Psoas muscle (tissue), 8 donors: ENCODE measurements around the gene TMEM184A. TPM values are rescaled to one million over a fixed set of nuclear protein-coding genes. Genes with fewer than 3 reads are reported as not detected.

Source experiments
- ATAC-seq, 4 donors: fragments of 200-7000 bp; cut with Tn5 transposase; one replicate each; pipeline ENCODE4 v1.9.1; 2020; ENCODE audit warnings: moderate library complexity in 3 of 4, mild to moderate bottlenecking in 2 of 4
- DNase-seq, 2 donors: peaks; one replicate each; pipeline ENCODE4 v3.0.0-alpha.2; 2020
- H3K27ac ChIP-seq: fragments of 200-600 bp; one replicate; pipeline ENCODE4 v1.8.0; 2022
- H3K27me3 ChIP-seq, 3 donors: fragments of 200-600 bp in 1 of 3; one replicate each; pipeline versions ENCODE4 v1.6.1 to v1.8.0; 2013 to 2022; ENCODE audit warnings: low read length in 2 of 3, mild to moderate bottlenecking in 2 of 3, moderate library complexity in 1 of 3; ENCODE audit not compliant: insufficient read depth in 3 of 3
- H3K36me3 ChIP-seq, 2 donors: fragments of 200-600 bp in 1 of 2; one replicate each; pipeline versions ENCODE4 v1.6.1 to v1.8.0; 2013 to 2022; ENCODE audit warnings: low read depth in 1 of 2, mild to moderate bottlenecking in 1 of 2, moderate library complexity in 1 of 2; ENCODE audit not compliant: insufficient read depth in 1 of 2
- H3K4me1 ChIP-seq: fragments of 200-600 bp; one replicate; pipeline ENCODE4 v1.8.0; 2022
- H3K4me3 ChIP-seq: fragments of 200-600 bp; one replicate; pipeline ENCODE4 v1.8.0; 2022; ENCODE audit warnings: mild to moderate bottlenecking
- H3K9me3 ChIP-seq: fragments of 200-600 bp; one replicate; pipeline ENCODE4 v1.8.0; 2022
- CTCF ChIP-seq: fragments of 200-600 bp; IDR thresholded peaks from one replicate; pipeline ENCODE4 v1.8.0; 2022; ENCODE audit warnings: antibody characterized with exemption
- WGBS, 3 donors: extraction: QIAGEN DNeasy Blood & Tissue Kit; methylation state at CpG; one replicate each; pipeline versions ENCODE4 v1.1.6 to v1.1.7; 2013; 5-methylcytosine and 5-hydroxymethylcytosine counted together
- intact Hi-C, 2 donors: fragments of 100-400 bp; cut with DNase I; formaldehyde crosslinking; loops; one replicate each; pipeline versions ENCODE4 v1.11.0 to v1.14.2; 2022
- polyA plus RNA-seq, 3 donors: library from polyadenylated mRNA; stranded (reverse); fragments of 200-250 nt; gene quantifications; one replicate each; pipeline ENCODE4 v1.2.3, GENCODE V29; 2013
- total RNA-seq, 4 donors: library from RNA; stranded (reverse); fragmentation: NEBNext Ultra II Directional in 2 of 4; extraction: Animal tissue kit (Norgen Biotek cat#: 25700) in 2 of 4; gene quantifications; one replicate each; pipeline versions ENCODE4 v1.2.1 to v1.2.4, GENCODE V29; 2021 to 2023
- donor health status: healthy with polysubstance abuse.
- donor health status: DM: no; HTN: no; CAD: no; lungs with moderate emphysema.
- donor health status: Bipolar disorder and iron deficiency.
- donor health status: healthy.
- donor health status: DM: yes; HTN: yes; CAD: no.
- donor health status: DM: no; HTN: no; CAD: no.
- donor health status: DM: no; HTN: no; CAD: no.
- donor health status: DM: yes; HTN: yes; CAD: no.

The TMEM184A gene
- total and polyA plus RNA-seq, 7 donors: 0.40 to 6.0 (median 2.8) TPM

- Histone ChIP-seq H3K4me1 (peaks cover 26% of the 10 kb centered on the region), H3K36me3 (no peaks in the 10 kb centered on the region), H3K4me3 (no peak overlapping the region), H3K9me3 (no peaks in the 10 kb centered on the region), H3K27ac (peak overlapping the region; percentile 96), H3K27me3 (no peaks in the 10 kb centered on the region)
- ATAC-seq (no peak), DNase-seq (no peak)
- 84 to 88% (median 85%) methylated on average over 30 of the region's 30 CpGs for WGBS, 3 donors
- no peak for TF ChIP-seq CTCF
- intact Hi-C loops: no loop called here
Observed at GRCh38 chr7:1511444-1512422, 44.3 kb downstream of the TMEM184A start.

- intact Hi-C loops: no loop called here
- H3K36me3 ChIP-seq: no peaks in the 10 kb centered on the region
- no peak overlapping the region for H3K27ac ChIP-seq
- peaks cover 26% of the 10 kb centered on the region for H3K4me1 ChIP-seq
- DNase-seq (no peak), ATAC-seq (no peak)
- no peak overlapping the region for H3K4me3 ChIP-seq
- H3K27me3 ChIP-seq: no peaks in the 10 kb centered on the region
- WGBS, 3 donors: 62 to 67% (median 66%) methylated on average over 12 to 16 of the region's 16 CpGs
- TF ChIP-seq CTCF: no peak
- no peaks in the 10 kb centered on the region for H3K9me3 ChIP-seq
Observed at GRCh38 chr7:1510780-1511154, 45.2 kb downstream of the TMEM184A start.

DNA sequence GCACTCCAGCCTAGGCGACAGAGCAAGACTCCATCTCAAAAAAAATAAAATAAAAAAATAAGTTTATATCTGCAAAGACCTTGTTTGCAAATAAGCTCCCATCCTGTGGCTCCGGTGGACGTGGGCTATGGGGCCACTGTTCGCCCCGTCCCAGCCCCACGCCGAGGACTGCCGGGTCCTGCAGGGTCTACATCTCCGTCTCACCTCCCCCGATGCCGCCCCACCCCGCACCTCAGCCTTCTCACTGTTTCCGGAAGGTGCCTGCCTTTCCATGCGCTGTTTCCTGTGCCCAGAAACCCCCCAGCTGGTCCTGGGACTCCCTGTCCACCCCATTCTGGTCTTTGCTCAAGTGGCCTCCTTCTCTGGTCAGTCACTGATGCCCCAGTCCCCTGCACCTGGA, 46.8 kb downstream of the TMEM184A start:
- no peak for ATAC-seq
- no peak for DNase-seq
- Histone ChIP-seq H3K27ac (peak overlapping the region; percentile 16), H3K27me3 (no peaks in the 10 kb centered on the region), H3K9me3 (no peaks in the 10 kb centered on the region), H3K36me3 (no peaks in the 10 kb centered on the region), H3K4me1 (peaks cover 20% of the 10 kb centered on the region), H3K4me3 (no peak overlapping the region)
- intact Hi-C loops: no loop called here
- no peak for TF ChIP-seq CTCF
- 85 to 91% (median 88%) methylated on average over 14 of the region's 14 CpGs for WGBS, 3 donors

DNA sequence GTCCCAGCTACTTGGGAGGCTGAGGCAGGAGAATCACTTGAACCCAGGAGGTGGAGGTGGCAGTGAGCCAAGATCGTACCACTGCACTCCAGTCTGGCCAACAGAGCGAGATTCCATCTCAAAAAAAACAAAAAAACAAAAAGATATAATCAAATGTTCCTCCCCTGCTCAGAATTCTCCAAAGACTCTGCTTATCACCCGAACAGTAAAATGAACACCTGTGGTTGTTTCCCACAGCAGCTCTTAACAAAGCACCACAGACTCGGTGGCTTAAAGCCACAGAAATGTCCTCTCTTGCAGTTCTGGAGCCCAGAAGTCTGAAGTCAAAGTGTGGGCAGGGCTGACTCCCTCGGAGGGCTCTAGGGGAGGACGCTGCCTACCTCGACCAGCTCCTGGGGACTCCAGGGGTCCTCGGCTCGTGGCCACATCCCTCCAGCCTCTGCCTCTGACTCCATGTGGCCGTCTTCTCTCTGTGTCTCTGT, 47.7 kb downstream of the TMEM184A start:
- Histone ChIP-seq H3K4me3 (no peak overlapping the region), H3K4me1 (peaks cover 14% of the 10 kb centered on the region), H3K27ac (peak overlapping the region; percentile 65), H3K27me3 (no peaks in the 10 kb centered on the region), H3K36me3 (no peaks in the 10 kb centered on the region), H3K9me3 (no peaks in the 10 kb centered on the region)
- intact Hi-C loops: loop anchor here in 1 of 2 donors (1.0 kb wide), 1 partner anchor 50 kb away; no protein-coding TSS in a partner anchor
- TF ChIP-seq CTCF: no peak
- ATAC-seq (no peak), DNase-seq (no peak)
- WGBS, 3 donors: 70 to 76% (median 73%) methylated on average over 9 to 10 of the region's 10 CpGs
